Measurements from ENCODE around the gene FHAD1.

DNA sequence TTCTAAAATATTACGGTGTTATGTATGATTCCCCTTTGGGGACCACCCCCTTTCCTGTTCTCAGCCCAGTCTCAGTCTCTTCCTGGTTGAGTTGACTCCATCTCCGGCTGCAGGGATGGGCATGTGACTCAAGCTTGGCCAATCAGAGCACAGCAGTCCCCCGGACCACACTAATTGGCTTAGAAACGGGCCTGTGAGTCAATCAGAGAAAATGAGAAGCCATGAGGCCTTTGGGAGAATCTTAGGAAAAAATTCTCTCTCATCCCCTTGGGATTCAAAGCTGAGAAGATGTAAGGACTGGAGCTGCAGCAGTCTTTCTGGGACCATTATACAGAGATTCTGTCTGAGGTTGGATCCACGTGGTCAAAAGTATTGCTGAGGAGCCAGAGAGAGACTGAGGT is 10.7 kb upstream of the FHAD1 start:
- TF ChIP-seq EZH2 (IDR thresholded peaks at IDR 0.05; ENCODE audit: borderline replicate concordance, low read length) = no peak
- TF ChIP-seq, protein P1, sequence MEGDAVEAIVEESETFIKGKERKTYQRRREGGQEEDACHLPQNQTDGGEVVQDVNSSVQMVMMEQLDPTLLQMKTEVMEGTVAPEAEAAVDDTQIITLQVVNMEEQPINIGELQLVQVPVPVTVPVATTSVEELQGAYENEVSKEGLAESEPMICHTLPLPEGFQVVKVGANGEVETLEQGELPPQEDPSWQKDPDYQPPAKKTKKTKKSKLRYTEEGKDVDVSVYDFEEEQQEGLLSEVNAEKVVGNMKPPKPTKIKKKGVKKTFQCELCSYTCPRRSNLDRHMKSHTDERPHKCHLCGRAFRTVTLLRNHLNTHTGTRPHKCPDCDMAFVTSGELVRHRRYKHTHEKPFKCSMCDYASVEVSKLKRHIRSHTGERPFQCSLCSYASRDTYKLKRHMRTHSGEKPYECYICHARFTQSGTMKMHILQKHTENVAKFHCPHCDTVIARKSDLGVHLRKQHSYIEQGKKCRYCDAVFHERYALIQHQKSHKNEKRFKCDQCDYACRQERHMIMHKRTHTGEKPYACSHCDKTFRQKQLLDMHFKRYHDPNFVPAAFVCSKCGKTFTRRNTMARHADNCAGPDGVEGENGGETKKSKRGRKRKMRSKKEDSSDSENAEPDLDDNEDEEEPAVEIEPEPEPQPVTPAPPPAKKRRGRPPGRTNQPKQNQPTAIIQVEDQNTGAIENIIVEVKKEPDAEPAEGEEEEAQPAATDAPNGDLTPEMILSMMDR (conservative IDR thresholded peaks at IDR 0.05 in 1 of 2, IDR thresholded peaks at IDR 0.05 in 1 of 2; ENCODE audit: extremely low read depth in 1 of 2, insufficient read depth in 1 of 2, low read depth in 1 of 2, low read length in 2 of 2) = no peak

Data from mammary epithelial cell (primary cell).